NCI-H2029 (cell line): ENCODE data around the gene CATSPER3.

Experiments
- DNase-seq: peaks from one replicate; lab custom pipeline; 2025; lab: John Stamatoyannopoulos, UW

Gene CATSPER3

GRCh38 chr5:135041726-135042125, 74.0 kb downstream of the CATSPER3 start:
- DNase-seq, result no peak

GRCh38 chr5:135042595-135042994, 74.9 kb downstream of the CATSPER3 start:
- DNase-seq, result no peak

GRCh38 chr5:135045488-135045887, 77.8 kb downstream of the CATSPER3 start:
- no peak for DNase-seq

- DNase-seq, result no peak
Measured at GRCh38 chr5:135046661-135047346, 79.1 kb downstream of the CATSPER3 start.

- no peak for DNase-seq
Measured at GRCh38 chr5:135047347-135047695, 79.6 kb downstream of the CATSPER3 start.

- DNase-seq, result no peak
Measured at GRCh38 chr5:135048286-135048685, 80.6 kb downstream of the CATSPER3 start.

- no peak for DNase-seq
Measured at GRCh38 chr5:135048930-135049329, 81.2 kb downstream of the CATSPER3 start.

GRCh38 chr5:135050244-135050767, 82.6 kb downstream of the CATSPER3 start:
- DNase-seq, result no peak

GRCh38 chr5:135051399-135051798, 83.7 kb downstream of the CATSPER3 start:
- no peak for DNase-seq

GRCh38 chr5:135051872-135052271, 84.2 kb downstream of the CATSPER3 start:
- no peak for DNase-seq

GRCh38 chr5:135052511-135053145, 84.9 kb downstream of the CATSPER3 start:
- DNase-seq, result no peak

- peak; percentile 74 for DNase-seq
Measured at GRCh38 chr5:135053278-135053677, 85.6 kb downstream of the CATSPER3 start.

- DNase-seq, result peak; percentile 31
Measured at GRCh38 chr5:135053989-135054388, 86.3 kb downstream of the CATSPER3 start.

GRCh38 chr5:135054546-135054945, 86.8 kb downstream of the CATSPER3 start:
- DNase-seq, result no peak

GRCh38 chr5:135055396-135055795, 87.7 kb downstream of the CATSPER3 start:
- no peak for DNase-seq

GRCh38 chr5:135056316-135057030, 88.8 kb downstream of the CATSPER3 start:
- DNase-seq, result no peak

GRCh38 chr5:135057233-135057632, 89.5 kb downstream of the CATSPER3 start:
- no peak for DNase-seq

GRCh38 chr5:135058331-135058732, 90.6 kb downstream of the CATSPER3 start:
- DNase-seq, result no peak

GRCh38 chr5:135059000-135059923, 91.6 kb downstream of the CATSPER3 start:
- no peak for DNase-seq

GRCh38 chr5:135060021-135060420, 92.3 kb downstream of the CATSPER3 start:
- no peak for DNase-seq

- no peak for DNase-seq
Measured at GRCh38 chr5:135061001-135061400, 93.3 kb downstream of the CATSPER3 start.
